GOT3 (cell line): ENCODE measurements around the gene OAF.

Experiments used
- DNase-seq: peaks from one replicate; lab custom pipeline; 2025; ENCODE audit warnings: mixed read lengths; lab: John Stamatoyannopoulos, UW

OAF gene

DNA sequence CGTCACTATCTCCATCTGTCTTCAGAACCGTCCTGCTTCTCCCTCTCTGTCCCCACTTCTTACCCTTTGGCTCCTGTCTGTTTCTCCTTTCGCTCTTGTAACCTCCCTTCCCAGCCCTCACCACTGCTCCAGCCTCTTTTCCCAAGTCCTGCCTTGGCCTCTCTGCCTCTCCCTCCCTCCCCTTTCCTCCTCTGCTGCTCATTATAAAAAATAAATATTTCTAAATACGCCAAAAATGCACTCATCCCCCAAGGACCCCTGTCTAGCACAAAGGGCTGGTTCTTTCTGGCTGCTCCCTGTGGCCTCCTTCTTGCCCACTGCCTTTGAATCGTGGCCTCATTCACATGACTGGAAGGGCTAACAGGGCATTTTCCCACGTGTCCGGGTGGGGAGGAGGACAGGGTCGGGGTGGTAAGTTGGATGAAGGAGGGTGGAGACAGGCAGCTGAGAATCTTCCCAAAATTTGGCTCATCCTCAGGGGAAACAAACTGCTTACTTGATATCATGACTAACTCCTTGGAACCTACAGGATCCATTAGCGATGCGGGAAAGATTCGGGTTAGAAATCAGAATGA, 26.4 kb upstream of the OAF start:
- no peak for DNase-seq

DNA sequence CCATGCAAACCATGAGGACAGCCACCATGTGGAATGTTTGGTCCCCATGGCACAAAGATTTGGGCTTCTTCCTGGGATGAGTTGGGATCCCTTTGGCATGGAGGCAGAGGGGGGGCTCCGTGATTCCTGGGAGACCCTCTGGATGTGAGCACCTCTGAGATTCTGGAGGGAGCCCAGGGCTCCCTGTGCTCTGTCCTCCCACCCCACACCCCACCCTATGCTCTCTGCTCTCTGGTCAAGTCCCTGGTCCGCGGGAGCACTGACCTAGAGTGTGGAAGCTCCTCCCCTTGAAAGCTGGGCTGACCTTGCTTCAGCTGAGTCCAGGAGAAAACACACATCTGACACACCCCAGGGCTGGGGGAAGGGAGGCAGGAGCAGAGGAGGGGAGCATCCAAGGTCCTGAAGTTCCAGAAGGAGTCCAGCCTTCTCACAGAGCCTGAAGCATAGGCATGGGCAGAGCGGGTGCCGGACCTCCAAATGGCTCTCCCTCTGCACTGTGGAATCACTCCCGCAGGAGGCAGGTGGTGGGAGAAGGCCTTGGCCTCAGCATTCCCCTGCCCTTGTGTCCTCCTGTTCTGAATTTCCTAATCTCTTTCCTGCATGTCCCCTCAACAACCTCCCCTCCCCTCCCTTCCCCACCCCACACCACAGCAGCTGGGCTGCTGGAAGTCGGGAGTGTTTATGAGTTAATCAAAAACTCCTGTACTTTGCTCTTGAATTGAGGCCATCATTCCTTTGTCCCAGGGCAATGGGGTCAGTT, 25.7 kb upstream of the OAF start:
- DNase-seq: no peak

DNA sequence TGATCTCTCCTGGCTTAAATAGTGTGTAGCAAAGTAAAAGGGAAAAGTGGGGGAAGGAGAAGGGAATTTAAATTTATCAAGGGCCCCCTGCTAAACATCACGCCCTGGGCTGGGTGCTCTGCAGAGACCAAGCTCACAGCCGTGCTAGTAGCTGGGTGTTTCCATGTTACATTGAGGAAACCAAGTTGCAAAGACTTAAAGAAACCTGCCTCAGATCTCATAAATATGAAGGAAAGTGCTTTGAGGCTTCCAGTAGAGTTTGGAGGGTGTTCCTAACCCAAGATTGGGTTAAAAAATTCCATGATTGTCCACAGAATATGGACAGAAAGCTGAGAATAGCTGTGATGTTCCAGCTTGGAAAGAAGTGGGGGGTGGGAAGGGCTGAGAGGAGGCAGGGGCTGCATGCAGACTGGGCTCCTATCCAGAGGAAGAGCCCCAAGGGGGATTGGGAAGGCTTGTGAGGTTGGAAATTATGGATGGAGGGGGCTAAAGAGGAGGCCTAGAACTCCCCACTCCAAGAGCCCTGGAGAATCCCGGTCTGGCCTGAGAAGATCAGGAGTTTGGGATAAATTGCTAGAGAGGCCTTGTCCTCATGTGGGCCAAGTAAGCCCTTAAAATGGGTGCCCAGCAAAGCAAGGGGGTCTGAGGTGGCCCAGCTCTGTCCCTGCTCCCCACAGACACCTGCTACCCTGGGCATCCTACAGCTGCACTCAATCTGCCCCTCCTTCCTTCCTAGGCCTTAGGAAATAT, 25.0 kb upstream of the OAF start:
- no peak for DNase-seq

DNA sequence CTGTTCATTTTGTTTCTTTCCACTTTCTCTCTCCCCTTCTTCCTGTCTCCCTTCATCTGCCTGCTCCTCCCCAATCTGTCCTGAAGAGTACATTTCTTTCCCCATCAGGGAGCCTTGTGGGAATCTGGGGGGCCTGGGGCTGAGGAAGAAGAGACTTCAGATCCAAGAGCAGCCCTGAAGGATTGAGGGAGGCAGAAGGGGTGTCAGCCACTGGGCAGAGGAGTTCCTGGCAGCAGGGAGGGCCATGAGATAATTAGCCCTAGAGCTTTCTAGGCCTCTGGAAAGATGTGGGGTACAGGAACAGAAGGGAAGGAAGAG, 24.4 kb upstream of the OAF start:
- no peak for DNase-seq

DNA sequence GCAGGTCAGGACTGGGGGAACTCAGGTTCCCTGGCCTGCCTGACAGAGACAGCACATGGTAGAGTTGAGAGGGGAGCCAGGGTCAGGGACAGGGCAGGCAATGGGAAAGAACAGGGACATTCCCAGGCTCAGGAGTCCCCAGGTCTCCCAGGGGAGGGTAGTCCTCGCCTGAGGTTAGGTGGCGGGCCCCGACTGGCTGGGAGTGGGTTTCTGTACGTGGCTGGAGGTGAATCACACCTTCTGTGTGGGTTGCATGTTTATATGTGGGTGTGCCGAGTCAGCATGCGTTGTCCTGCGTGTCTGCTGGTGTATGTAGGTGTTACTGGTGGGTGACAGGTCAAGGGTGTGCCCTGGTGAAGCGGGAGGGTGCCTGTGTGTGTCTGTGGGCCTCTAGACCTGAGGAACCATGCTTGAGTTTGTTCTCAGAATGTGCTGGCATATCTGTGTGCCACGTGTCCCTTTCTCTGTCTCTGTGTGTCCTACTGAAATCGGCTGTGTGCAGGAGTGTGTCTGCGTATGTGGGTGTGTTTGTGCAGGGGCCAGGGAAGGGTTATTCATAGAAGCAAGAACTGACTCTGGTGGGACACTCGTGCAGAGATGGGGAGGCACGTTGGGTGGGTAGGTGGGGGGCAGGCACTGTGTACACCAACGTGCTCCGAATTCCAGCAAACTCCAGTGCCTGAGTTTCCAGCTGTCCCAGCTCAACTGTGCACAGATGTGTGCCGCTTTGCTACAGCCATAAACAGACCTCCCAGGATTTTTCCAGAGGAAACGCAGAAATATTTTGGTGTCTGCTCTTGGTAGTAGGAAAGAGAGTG, 23.8 kb upstream of the OAF start:
- no peak for DNase-seq

DNA sequence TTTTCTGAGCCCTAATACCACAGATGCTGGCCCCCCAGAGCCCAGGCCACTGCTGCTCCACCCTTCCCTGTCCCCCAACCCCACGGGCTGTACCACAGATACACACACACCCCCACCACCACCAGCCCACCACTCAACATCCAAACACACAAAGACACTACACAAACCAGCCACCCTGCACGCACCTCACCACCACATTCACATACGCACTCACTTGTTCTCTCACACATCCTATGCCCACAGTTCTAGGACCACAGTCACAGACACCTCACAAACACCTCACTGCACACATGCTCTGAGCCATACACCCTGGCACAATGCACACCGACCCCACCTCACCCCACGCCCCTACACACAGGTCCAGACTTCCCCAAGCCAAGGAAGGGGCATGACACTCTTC, 22.5 kb upstream of the OAF start:
- no peak for DNase-seq

DNA sequence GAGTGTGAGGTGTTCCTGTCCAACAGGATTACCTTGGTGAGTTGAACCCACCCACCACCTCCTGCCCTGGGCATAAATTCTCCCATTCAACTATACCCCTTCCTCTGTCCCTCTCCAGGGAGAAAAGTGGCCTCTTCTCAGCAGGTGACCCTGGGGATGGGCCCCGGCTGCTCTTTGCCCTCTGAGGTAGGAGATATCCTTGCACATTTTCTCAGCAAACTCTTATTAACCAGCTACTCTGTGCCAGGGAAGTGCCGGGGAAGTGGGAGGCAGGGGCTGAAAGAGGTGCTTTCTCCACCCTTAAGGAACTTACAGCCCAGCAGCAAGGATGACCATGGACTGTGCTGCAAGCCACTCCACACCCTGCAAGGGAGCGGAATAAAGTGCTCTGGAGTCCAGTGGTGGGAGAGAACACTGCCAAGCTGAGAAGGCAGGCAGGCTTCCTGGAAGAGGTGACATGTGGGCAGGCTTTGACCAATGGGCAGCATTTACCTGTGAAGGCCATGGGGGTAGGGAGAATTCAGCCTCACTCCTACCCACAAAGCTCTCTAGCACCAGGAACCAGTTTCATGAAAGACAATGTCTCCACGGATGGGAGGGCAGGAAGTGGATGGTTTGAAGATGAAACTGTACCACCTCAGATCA, 21.9 kb upstream of the OAF start:
- DNase-seq: no peak

DNA sequence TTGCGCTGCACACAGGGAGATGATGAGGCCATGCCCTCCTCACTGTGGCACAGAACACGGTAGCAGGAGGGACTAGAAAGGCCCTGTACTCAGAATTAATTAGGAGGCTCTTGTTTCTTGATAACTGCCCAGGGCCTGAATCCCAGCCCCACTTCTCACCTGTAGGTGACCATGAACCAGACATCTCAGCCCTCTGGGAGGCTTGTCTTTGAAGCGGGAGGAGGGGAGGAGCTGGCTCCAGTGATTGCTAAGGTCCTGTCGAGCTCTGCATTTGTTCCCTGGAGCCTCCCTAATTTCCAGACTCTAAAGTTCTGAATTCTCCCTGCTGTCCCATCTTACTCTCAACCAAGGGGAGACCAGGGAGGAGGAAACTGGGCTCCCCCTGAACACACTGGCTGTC, 19.8 kb upstream of the OAF start:
- no peak for DNase-seq

DNA sequence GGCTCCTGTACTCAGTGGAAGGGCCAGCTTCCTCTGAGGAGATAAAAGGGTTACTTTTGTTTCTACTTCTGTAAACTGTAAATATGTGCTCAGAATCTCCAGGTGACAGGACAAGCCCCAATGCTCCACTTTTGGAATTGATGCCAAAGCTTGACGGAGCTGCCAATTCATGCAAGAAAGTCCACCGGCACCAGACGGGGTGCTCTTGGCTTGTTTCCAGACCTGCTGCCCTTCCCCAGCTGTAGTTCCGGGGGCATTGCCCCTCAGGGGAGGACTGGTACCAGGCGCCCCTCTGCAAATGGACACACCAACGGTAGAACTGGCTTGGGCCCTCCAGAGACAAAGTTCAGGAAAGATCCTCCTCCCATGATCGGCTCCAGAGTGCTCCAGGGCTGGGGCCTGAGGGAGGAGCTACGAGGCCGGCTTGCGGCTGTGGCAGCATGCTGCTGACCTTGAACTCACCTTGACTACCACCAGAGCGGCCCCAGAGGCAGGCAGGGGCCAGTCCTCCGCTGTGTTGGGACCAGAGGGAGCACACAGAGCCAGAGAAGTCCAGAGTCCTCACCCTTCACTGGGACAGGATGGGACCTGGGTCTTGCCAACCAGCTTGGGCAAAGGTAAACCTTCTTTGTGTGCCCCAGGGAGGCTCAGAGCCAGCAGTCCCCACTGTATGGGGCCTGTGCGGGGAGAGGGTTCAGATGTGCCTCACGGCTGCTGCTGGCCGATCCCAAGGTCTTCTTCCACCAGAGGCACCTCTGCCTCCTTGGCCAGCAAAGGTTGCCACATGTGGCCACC, 17.8 kb upstream of the OAF start:
- no peak for DNase-seq

DNA sequence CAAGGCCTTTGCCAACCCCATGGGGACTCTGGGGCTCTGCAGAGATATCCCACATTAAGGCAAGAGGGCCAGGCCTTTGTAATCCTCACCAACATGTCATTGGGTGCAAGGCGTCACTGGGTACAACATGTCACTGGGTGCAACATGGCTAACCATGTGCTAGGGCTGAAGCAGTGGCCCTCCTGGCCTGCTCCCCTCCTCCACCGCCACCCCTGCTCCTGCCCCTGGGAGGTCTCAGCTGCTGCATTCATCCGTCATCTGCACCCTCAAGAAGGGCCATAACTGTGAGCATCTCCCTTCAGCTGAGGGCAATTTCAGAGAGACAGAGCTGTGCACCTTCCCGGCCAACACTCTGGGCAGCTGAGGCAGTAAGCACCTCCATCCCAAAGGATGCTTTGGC, 16.7 kb upstream of the OAF start:
- no peak for DNase-seq

DNA sequence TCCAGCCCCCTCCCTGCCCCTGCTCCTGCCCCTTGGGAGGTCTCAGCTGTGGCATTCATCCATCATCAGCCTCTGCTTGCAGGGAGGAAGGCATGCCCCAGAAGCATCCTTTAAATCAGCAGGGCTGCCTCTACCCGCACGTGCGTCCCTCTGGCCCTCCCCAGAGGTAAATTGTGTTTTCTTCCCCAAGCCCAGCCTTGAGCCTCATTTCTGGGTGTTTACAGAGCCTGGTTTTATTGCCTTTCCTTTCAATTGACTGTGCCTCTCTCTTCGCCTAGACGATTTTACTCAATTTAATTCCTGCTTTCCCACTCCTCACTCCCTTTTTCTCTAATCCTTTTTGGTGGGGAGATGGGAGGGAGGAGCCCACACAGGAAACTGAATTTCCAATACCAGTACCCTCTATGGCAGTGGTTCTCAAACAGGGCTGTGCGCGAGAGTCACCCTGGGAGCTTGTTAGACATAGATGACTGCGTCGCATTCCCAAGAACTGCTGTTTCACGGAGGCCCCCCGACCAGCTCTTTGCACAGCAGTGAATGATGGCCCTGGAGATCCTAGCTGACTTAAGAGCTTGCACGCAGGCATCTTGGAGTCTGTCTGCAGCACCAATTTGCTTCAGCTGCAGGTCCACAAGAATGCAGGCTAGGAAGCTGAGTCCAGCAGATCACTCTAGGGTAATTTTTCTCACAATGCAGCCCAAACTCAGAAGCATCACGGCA, 15.1 kb upstream of the OAF start:
- DNase-seq: no peak

DNA sequence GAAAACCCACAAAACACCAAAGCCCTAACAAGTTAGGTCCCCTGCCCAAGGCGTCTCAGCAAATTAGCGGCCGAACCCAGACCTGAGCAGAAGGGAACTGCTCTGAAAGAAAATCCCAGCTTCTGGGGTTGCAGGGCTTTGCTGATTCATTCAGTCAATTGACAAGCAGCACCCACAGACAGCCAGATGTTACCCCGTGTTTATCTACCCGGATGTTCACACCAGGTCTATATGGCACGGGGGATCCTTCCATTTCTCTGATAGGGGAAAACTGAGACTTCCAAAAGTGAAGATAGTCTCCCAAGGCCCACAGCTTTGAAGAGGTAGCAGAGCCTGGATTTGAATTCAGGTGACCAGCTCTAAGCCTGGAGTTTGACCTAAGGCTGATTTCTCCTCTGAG, 14.0 kb upstream of the OAF start:
- no peak for DNase-seq

DNA sequence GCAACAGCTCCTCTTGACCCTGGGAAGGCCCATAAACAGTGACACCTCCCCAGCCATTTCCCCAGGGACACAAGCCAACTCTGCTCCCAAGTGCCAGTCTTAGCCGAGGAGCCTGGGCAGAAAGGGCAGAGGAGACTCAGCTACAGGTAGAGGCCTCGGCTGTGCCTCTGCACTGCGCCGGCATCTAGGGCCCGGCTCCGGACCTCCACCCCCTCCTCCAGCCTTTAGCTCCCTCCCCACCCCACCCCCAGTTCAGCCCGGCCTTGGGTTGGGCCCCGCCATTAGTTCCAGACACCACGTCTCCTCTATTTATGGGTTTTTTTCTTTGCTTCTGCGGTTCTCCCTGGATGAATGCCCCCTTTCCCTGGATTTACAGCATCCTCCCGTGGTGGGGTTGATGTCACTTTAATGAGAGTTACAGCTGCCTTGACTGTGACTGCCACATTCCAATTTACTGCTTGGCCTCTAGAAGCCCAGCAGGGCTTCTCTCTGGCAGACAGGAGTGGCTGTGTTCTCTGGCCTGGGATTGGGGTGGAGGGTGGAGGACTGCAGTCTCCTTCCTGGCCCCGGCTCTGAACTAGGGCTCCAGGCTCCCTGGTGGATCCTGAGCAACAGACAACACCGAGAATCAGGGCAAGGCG, 13.5 kb upstream of the OAF start:
- no peak for DNase-seq

DNA sequence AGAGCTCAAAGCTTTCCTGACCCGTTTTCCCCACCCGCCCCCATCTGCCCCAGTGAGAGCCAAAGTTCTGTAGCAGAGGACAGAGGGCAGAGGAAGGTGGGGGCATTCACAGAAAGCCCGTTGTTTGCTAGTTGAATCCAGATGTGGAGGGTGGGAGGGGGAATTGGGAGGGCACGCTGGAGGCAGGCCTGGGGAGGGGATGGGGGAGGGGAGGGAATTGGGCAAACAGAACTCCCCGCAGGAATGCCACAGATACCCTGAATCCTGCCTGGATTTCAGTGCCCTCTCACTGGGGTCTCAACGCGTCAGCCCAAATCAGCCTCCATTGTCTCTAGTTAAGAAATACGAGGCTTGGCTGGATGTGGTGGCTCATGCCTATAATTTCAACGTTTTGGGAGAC, 12.9 kb upstream of the OAF start:
- DNase-seq: no peak

DNA sequence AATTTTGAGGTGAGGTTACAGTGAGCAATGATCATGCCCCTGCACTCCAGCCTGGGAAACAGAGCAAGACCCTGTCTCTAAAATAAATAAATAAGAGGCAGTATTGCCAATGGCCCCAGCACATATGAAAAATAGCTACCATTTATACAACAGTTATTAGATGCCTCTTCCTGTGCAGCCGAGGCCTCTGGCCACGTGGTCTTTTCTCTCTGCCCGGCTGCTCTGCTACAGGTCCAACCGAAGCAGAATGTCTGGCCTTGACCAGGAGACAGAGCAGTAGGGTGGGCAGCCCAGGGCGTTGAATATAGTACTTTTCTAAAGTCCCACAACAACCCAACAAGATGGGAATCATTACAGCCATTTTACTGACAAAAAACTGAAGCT, 12.4 kb upstream of the OAF start:
- no peak for DNase-seq

DNA sequence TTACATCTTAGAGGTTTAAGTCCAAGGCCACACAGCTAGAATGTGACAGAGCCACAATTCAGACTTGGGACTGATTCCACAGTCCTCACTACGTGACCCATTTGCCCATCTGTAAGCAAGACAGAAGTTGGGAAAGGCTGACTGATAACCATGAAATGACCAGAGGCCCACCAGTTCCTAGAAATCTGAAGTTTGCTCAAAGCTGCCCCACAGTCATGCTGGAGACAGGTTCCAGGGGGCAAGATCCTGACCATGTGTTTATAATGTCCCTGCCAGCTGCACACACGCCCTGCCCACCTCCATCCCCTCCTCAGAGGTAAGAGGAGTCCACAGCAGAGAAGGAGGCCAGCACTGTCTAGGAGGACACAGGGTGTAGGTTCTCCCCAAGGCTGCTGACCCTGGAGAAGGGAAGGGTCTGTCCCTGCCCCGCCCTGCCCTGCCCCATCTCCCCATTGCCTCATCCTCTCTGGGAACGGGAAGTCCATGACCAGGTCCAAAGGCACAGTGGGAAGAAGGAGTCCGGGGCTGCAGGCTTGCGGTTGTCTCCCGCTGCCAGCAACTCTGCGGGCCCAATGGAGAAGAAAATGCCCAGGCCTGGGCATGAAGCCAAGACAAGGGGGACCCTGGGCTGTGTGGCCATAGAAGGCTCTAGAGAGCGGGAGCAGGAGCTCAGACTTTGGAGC, 11.9 kb upstream of the OAF start:
- no peak for DNase-seq

DNA sequence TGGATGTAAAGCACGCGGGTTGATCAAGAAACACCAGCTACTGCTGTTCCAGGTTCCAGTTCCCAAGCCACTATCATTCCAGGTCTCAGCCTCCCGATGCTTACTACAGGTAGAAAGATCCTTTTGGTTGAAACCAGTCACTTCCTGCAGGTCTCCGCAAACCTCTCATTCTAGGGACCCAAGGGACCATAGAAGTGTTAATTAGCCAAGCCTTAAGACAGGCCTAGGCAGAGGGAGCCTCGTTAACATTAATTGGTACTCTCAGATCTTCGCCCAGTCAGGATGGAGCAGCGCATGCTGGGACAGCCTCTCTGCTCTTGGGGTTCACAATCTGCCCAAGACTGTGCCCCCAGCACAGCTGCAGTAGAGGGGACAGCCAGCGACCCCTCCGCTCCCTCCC, 11.2 kb upstream of the OAF start:
- DNase-seq: no peak

DNA sequence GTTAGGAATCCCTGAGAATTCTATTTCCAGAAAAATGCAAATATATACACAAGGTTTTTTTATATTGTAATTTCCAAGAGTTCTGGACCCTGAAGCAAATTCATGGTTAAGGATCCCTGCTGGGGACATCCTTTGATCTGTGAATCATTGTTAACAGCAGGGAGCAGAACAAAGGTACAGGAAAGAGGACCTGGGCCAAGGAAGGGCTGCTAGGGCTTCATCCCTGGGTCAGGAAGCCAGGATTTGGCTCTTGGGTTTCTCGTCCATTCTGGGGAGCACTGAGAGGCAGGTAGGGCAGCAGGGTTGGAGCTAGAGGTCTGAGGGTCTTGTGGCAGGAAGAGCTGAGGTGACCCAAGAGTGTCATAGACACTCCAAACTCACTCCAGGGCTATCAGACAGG, 10.2 kb upstream of the OAF start:
- no peak for DNase-seq

DNA sequence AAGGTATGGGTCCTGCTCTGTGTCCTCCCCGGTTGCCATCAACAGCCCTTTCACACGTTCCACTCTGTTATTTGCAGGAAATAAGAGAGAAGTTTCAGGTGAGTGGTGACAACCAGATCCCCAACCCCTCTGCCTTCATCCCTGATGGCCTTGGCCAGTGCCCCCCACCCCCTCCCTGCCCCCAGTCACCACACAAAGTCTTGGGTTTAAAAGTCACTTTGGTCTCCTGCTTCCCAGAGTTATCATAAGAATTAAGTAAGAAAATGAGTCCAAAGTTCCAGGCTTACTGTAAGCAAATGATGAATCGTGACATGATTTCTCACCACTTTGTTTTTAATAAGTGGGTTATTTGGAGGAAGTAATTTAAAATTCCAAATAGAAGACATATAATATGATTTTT, 9.2 kb upstream of the OAF start:
- no peak for DNase-seq

DNA sequence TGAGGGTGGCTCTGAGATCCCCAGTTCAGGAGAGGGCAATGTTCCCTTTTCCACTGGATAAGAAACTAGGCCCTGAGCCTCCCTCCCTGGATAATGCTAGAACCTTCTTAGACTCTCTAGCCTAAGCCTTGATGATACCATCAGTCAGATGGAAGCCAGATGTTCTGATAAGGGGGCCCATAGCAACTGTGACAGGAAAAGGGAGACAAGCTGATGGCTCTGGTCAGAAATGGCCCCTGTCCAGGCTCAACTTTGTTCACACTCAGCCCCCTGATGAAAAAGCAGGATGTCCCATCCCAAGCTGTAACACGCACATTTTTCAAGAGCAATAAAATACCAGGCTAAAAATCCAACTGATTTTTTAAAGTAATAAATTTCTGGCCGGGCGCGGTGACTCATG, 7.2 kb upstream of the OAF start:
- no peak for DNase-seq
